Spleen (tissue), 7 donors: ENCODE results near the gene TNFRSF13B.

Experiments used
- CTCF ChIP-seq, 11 experiments: fragments of 200-600 bp in 7 of 11; fragments of 450-650 bp in 4 of 11; sonication (generic) in 4 of 11; IDR thresholded peaks in 8 of 11; conservative IDR thresholded peaks in 3 of 11; 1 replicate in 7 of 11; 2 replicates in 4 of 11; pipeline versions ENCODE4 v1.4.0 to v1.8.0; 2016 to 2021; ENCODE audit warnings: antibody characterized with exemption in 11 of 11, inconsistent platforms in 4 of 11, mild to moderate bottlenecking in 1 of 11
- POLR2A ChIP-seq, 3 donors: fragments of 450-650 bp; IDR thresholded peaks; one replicate each; pipeline ENCODE4 v1.5.1; 2017; ENCODE audit warnings: antibody characterized with exemption in 3 of 3, mild to moderate bottlenecking in 1 of 3
- POLR2AphosphoS5 ChIP-seq, 3 donors: sonication (generic); formaldehyde crosslinking; IDR thresholded peaks; one replicate each; pipeline ENCODE4 v1.5.1; 2017; ENCODE audit warnings: antibody characterized with exemption in 3 of 3
- donor health status: DM: no; HTN: no; CAD: no; lungs with moderate emphysema.
- donor health status: DM: no; HTN: no; CAD: no.
- donor health status: DM: no; HTN: no; CAD: no.

GRCh38 chr17:16991349-16992009 is 19.6 kb upstream of the TNFRSF13B start:
- TF ChIP-seq CTCF (IDR thresholded peaks at IDR 0.05 in 8 of 11, conservative IDR thresholded peaks at IDR 0.05 in 3 of 11): peak; percentile 65 to 90 (median 85)
- no peak for TF ChIP-seq POLR2A (IDR thresholded peaks at IDR 0.05)
- peak in 2 of 3 donors; percentile 59 to 61 for TF ChIP-seq POLR2AphosphoS5 (IDR thresholded peaks at IDR 0.05)
